MCF 10A (cell line): Measurements from ENCODE around the gene PTPRN2. TPM values are rescaled to one million over a fixed set of nuclear protein-coding genes. Genes with fewer than 3 reads are reported as not detected.
"Not testable (repeated sequence)": the region's sequence is repeated elsewhere in the genome, so short reads cannot be mapped to it uniquely, and the experiment has no call there.

Experiments
- BruUV-seq: library from RNA; stranded (reverse); fragments of 400-500 nt; replicated peaks from 2 replicates; lab custom pipeline; 2021; lab: Mats Ljungman, UMichigan
- CTCF ChIA-PET: fragments of 300-600 bp; sonication (Branson Sonifier 250); formaldehyde crosslinking; extraction: SDS; loops from one replicate; lab custom pipeline; 2021; ENCODE audit warnings: antibody characterized with exemption, inconsistent platforms; lab: Yijun Ruan, JAX
- POLR2A ChIA-PET: fragments of 300-600, 350-650 bp; sonication (Branson Sonifier 250); formaldehyde crosslinking; extraction: SDS; loops from one replicate; lab custom pipeline; 2020; ENCODE audit warnings: antibody characterized with exemption, inconsistent platforms; lab: Yijun Ruan, JAX
- DNase-seq: peaks from one replicate; pipeline ENCODE4 v3.0.0-alpha.2; 2018; ENCODE audit not compliant: unreplicated experiment
- H3K27ac Mint-ChIP-seq: one replicate; pipeline ENCODE4 v1.8.0; 2022; ENCODE audit warnings: mild to moderate bottlenecking, low read depth, mixed read lengths; ENCODE audit not compliant: unreplicated experiment
- H3K27me3 Mint-ChIP-seq: one replicate; pipeline ENCODE4 v1.8.0; 2022; ENCODE audit warnings: mixed read lengths; ENCODE audit not compliant: insufficient read depth, unreplicated experiment
- H3K36me3 Mint-ChIP-seq: one replicate; pipeline ENCODE4 v1.8.0; 2022; ENCODE audit warnings: mild to moderate bottlenecking, moderate library complexity, mixed read lengths; ENCODE audit not compliant: insufficient read depth, unreplicated experiment
- H3K4me1 Mint-ChIP-seq: one replicate; pipeline ENCODE4 v1.8.0; 2022; ENCODE audit warnings: mixed read lengths; ENCODE audit not compliant: insufficient read depth, unreplicated experiment
- H3K4me3 Mint-ChIP-seq: one replicate; pipeline ENCODE4 v1.8.0; 2022; ENCODE audit warnings: mild to moderate bottlenecking, moderate library complexity, mixed read lengths; ENCODE audit not compliant: unreplicated experiment
- H3K9me3 Mint-ChIP-seq: one replicate; pipeline ENCODE4 v1.8.0; 2022; ENCODE audit warnings: mixed read lengths; ENCODE audit not compliant: unreplicated experiment
- CTCF ChIP-seq: fragments of 200-600 bp; IDR thresholded peaks from one replicate; pipeline ENCODE4 v1.8.0; 2022; ENCODE audit warnings: antibody characterized with exemption, mild to moderate bottlenecking; ENCODE audit not compliant: unreplicated experiment
- intact Hi-C: fragments of 100-400 bp; cut with micrococcal nuclease; formaldehyde crosslinking; loops from 2 replicates; pipeline ENCODE4 v1.14.1; 2022
- total RNA-seq: library from RNA; stranded (reverse); gene quantifications from 2 replicates; pipeline ENCODE4 v1.2.3, GENCODE V29; 2022

The PTPRN2 gene
- total RNA-seq, 1 experiment from 2014 or later, result 4.5 TPM

DNA sequence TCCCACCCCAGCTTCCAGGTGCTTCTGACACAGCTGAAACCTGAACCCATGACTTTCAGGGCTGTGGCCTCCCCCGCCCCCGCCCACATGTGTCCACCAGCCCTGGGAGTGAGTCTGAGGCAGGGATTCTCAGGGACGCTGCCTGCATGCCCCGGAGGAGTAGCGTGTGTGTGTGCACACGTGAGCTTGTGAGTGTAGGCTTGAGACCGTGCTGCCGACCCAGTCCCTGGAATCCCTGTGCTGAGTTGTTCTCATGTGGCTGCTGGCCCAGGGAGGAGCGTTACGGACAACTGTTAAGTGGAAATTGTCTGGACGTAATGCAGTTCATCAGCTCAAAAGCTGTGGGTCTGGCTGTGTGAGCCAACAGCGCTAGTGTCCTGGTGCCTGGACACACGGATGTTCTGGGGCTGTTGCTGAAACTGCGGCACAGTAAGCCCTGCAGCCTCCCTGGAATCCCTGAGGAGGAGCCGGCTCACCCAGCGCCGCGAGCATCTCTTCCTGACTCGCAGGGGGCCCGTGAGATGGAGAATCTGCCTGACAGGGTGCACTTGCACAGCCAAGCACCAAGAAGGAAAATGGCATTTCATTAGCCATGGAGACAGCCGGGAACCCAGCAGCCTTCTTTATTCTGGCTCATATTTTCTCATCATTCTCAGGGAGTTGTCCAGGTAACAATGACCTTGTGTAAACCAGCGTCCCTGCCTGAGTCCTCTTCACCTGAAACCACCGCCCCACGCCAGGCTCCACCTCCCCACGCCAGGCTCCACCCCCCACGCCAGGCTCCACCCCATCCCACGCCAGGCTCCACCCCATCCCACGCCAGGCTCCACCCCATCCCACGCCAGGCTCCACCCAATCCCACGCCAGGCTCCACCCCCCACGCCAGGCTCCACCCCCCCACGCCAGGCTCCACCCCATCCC is 603.9 kb downstream of the PTPRN2 start:
- no peak overlapping the region for H3K27ac Mint-ChIP-seq
- H3K36me3 Mint-ChIP-seq, result peaks cover 8% of the 10 kb centered on the region
- POLR2A ChIA-PET, result no interaction called here
- no peak for TF ChIP-seq CTCF
- no peaks in the 10 kb centered on the region for H3K4me1 Mint-ChIP-seq
- no peak for DNase-seq
- H3K27me3 Mint-ChIP-seq, result no peaks in the 10 kb centered on the region
- BruUV-seq, result no TSS peak
- no peaks in the 10 kb centered on the region for H3K9me3 Mint-ChIP-seq
- no peak overlapping the region for H3K4me3 Mint-ChIP-seq
- intact Hi-C loops, result no loop called here
- CTCF ChIA-PET, result no interaction called here

- no peaks in the 10 kb centered on the region for H3K36me3 Mint-ChIP-seq
- no TSS peak for BruUV-seq
Measured at GRCh38 chr7:157981778-157982177, 605.8 kb downstream of the PTPRN2 start.

DNA sequence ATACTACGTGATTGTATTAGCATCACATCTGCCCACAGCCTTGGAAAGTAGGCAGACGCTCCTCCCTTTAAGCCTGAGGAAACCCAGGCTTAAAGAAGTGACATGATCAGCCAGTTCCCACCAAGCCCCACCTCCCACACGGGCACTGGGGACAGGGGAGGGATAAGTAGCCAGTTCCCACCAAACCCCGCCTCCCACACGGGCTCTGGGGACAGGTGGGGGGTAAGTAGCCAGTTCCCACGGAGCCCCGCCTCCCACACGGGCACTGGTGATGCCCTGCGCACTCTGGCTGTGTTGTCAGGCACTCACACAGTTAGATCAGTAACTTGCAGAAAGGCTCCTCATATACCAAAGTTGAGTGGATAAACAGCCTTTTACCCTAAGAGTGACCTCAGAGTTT is 606.8 kb downstream of the PTPRN2 start:
- H3K36me3 Mint-ChIP-seq, result no peaks in the 10 kb centered on the region
- H3K27ac Mint-ChIP-seq, result no peak overlapping the region
- intact Hi-C loops, result no loop called here
- no peak for DNase-seq
- H3K4me3 Mint-ChIP-seq, result no peak overlapping the region
- no peaks in the 10 kb centered on the region for H3K27me3 Mint-ChIP-seq
- no peaks in the 10 kb centered on the region for H3K9me3 Mint-ChIP-seq
- no peak for TF ChIP-seq CTCF
- ChIA-PET POLR2A (no interaction called here), CTCF (no interaction called here)
- BruUV-seq, result no TSS peak
- no peaks in the 10 kb centered on the region for H3K4me1 Mint-ChIP-seq

More at GRCh38 chr7:157981778-157982177, 605.8 kb downstream of the PTPRN2 start:
- TF ChIP-seq CTCF, result no peak
- Mint-ChIP-seq H3K4me1 (no peaks in the 10 kb centered on the region), H3K27me3 (no peaks in the 10 kb centered on the region), H3K9me3 (no peaks in the 10 kb centered on the region), H3K4me3 (no peak overlapping the region), H3K27ac (no peak overlapping the region)
- ChIA-PET POLR2A (interaction anchor here (0.7 kb wide), 1 partner anchor 76 kb away, joined by 3 read pairs; no protein-coding TSS in a partner anchor), CTCF (no interaction called here)
- DNase-seq, result no peak
- intact Hi-C loops, result no loop called here

GRCh38 chr7:157980341-157980731 is 607.3 kb downstream of the PTPRN2 start:
- H3K4me3 Mint-ChIP-seq, H3K36me3 Mint-ChIP-seq, DNase-seq, H3K27ac Mint-ChIP-seq, POLR2A ChIA-PET, H3K27me3 Mint-ChIP-seq, H3K4me1 Mint-ChIP-seq, intact Hi-C loops, CTCF ChIA-PET, BruUV-seq, H3K9me3 Mint-ChIP-seq: not testable (repeated sequence)
